ENCODE measurements around the gene SUSD1.
"Not testable (repeated sequence)": the region's sequence is repeated elsewhere in the genome, so short reads cannot be mapped to it uniquely, and the experiment has no call there.

SUSD1 gene

GRCh38 chr9:112129246-112129645, 45.9 kb downstream of the SUSD1 start:
- no peak for DNase-seq (ENCODE audit: low spot score)

- DNase-seq (ENCODE audit: low spot score) = not testable (repeated sequence)
Measured at GRCh38 chr9:112128399-112128798, 46.7 kb downstream of the SUSD1 start.

- DNase-seq (ENCODE audit: low spot score) = no peak
Measured at GRCh38 chr9:112127281-112127680, 47.8 kb downstream of the SUSD1 start.

GRCh38 chr9:112125951-112126388, 49.1 kb downstream of the SUSD1 start:
- DNase-seq (ENCODE audit: low spot score) = no peak

GRCh38 chr9:112124156-112124555, 50.9 kb downstream of the SUSD1 start:
- DNase-seq (ENCODE audit: low spot score) = no peak

- DNase-seq (ENCODE audit: low spot score) = no peak
Measured at GRCh38 chr9:112121633-112122032, 53.5 kb downstream of the SUSD1 start.

GRCh38 chr9:112120439-112120925, 54.6 kb downstream of the SUSD1 start:
- peak; percentile 54 for DNase-seq (ENCODE audit: low spot score)

- DNase-seq (ENCODE audit: low spot score) = no peak
Measured at GRCh38 chr9:112120030-112120341, 55.1 kb downstream of the SUSD1 start.

- DNase-seq (ENCODE audit: low spot score) = peak; percentile 97
Measured at GRCh38 chr9:112119225-112120029, 55.7 kb downstream of the SUSD1 start.

- DNase-seq (ENCODE audit: low spot score) = no peak
Measured at GRCh38 chr9:112118009-112118408, 57.1 kb downstream of the SUSD1 start.

- no peak for DNase-seq (ENCODE audit: low spot score)
Measured at GRCh38 chr9:112115970-112116753, 58.9 kb downstream of the SUSD1 start.

- DNase-seq (ENCODE audit: low spot score) = no peak
Measured at GRCh38 chr9:112115109-112115508, 60.0 kb downstream of the SUSD1 start.

GRCh38 chr9:112112941-112113681, 62.0 kb downstream of the SUSD1 start:
- DNase-seq (ENCODE audit: low spot score) = peak; percentile 69

GRCh38 chr9:112112519-112112918, 62.6 kb downstream of the SUSD1 start:
- no peak for DNase-seq (ENCODE audit: low spot score)

GRCh38 chr9:112111461-112111860, 63.6 kb downstream of the SUSD1 start:
- DNase-seq (ENCODE audit: low spot score) = no peak

GRCh38 chr9:112110777-112111113, 64.4 kb downstream of the SUSD1 start:
- no peak for DNase-seq (ENCODE audit: low spot score)

- no peak for DNase-seq (ENCODE audit: low spot score)
Measured at GRCh38 chr9:112110094-112110776, 64.9 kb downstream of the SUSD1 start.

GRCh38 chr9:112104901-112105300, 70.2 kb downstream of the SUSD1 start:
- no peak for DNase-seq (ENCODE audit: low spot score)

GRCh38 chr9:112104401-112104800, 70.7 kb downstream of the SUSD1 start:
- no peak for DNase-seq (ENCODE audit: low spot score)

- no peak for DNase-seq (ENCODE audit: low spot score)
Measured at GRCh38 chr9:112103405-112103804, 71.7 kb downstream of the SUSD1 start.

GRCh38 chr9:112097712-112098688, 77.1 kb downstream of the SUSD1 start:
- DNase-seq (ENCODE audit: low spot score) = peak; percentile 58

All from SW480 (cell line).